AG09319 (cell line): ENCODE data around the gene RPL36.

Experiments used
- DNase-seq: peaks from one replicate; pipeline ENCODE4 v3.0.0-alpha.2; 2010; ENCODE audit warnings: low read depth; ENCODE audit errors: extremely low read depth
- TF ChIP-seq, protein P1 (sequence below): IDR thresholded peaks from 2 replicates; pipeline ENCODE4 v1.5.1; 2011; ENCODE audit warnings: low read depth, mild to moderate bottlenecking, inconsistent platforms, low read length, moderate library complexity

Gene RPL36

DNA sequence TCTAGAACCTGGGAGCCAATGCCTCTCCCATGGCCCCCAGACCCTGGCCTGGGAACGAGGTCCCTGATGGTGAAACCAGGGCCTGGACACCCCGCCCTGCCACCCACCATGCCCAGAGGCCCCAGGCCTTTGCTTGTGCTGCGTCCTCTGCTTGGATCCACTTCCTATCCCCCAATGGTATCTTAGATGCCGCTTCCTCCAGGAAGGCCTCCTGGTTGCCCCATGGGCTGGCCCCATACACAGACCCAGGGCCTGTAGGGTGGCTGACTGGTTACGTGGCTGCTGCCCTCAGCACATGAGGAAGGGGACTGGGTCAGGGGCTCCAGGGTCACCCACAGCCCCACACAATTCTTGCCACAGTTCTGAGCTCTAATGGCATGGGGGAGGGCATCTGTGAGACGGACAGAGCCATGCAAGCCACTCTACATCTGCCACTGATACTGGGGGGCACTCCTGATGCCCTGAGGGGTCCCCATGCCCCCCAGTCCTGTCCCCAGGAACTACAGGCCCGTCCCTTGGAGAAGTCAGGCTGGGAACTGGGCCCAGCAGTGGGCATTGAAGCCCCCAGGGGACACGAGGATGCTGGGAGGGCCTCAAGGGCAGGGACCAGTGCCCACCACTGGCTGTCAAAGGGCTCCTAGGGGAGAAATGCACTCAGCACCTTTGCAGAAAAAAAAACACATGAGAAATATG is 5.0 kb downstream of the RPL36 start:
- no peak for DNase-seq
- TF ChIP-seq, protein P1, sequence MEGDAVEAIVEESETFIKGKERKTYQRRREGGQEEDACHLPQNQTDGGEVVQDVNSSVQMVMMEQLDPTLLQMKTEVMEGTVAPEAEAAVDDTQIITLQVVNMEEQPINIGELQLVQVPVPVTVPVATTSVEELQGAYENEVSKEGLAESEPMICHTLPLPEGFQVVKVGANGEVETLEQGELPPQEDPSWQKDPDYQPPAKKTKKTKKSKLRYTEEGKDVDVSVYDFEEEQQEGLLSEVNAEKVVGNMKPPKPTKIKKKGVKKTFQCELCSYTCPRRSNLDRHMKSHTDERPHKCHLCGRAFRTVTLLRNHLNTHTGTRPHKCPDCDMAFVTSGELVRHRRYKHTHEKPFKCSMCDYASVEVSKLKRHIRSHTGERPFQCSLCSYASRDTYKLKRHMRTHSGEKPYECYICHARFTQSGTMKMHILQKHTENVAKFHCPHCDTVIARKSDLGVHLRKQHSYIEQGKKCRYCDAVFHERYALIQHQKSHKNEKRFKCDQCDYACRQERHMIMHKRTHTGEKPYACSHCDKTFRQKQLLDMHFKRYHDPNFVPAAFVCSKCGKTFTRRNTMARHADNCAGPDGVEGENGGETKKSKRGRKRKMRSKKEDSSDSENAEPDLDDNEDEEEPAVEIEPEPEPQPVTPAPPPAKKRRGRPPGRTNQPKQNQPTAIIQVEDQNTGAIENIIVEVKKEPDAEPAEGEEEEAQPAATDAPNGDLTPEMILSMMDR = no peak

DNA sequence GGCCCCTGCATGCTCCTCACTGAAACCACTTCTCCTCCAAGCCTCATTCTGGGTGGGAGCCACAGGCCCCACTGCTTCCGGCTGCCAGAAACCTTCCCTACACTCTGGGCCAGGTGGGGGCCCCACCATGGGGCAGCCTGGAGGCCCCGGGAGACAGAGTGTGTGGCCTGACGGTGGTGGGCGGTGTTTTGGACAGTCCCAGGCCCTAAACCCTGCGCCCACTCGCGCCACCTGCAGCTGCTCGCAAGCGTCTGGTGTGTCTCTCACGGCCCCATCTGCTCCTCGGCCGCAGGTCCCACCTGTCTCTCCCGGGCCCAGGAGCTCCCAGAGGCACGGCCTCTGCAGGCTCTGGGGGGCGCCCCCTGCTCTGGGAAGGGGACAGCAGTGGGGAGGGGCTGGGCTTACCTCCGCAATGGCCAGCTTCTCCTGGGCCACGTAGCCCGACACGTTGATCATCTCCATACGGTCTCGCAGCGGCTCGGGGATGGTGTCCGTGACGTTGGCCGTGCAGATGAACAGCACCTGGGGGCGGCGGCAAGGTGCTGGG is 5.6 kb downstream of the RPL36 start:
- no peak for DNase-seq
- TF ChIP-seq, protein P1 = no peak

DNA sequence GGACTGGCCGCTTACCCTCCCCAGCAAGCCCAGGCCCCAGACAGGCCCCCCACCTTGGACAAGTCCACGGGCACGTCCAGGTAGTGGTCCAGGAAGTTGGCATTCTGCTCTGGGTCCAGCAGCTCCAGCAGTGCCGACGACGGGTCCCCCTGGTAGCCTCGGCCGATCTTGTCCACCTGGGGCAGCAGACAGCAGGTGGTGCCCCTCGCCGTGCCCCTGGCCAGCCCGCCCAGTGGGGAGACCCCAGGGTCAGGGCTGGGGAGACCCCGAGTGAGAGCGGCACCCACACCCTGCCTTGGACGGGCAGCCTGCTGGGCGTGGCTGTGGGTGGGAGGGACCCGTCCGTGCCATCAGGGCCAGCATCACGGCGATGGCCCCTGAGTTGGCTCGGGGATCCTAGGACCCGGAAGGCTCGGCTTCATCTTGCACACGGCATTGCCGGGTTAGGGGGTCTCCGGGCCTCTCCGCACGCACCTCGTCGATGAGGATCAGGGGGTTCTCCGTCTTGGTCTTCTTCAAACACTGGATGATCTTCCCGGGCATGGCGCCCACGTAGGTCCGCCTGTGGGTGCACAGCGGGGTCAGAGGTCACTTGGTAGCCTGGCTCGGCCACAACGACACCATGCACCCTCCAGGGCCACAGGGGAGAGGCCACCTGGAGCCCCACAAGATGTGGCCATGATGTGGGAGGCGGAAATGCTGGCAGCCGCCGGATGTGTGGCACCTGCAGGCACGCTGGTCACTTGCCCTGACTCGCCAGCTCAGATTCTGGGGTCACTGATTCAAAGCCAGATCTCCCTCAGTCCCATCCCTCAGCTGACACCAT is 6.3 kb downstream of the RPL36 start:
- TF ChIP-seq, protein P1 = no peak

DNA sequence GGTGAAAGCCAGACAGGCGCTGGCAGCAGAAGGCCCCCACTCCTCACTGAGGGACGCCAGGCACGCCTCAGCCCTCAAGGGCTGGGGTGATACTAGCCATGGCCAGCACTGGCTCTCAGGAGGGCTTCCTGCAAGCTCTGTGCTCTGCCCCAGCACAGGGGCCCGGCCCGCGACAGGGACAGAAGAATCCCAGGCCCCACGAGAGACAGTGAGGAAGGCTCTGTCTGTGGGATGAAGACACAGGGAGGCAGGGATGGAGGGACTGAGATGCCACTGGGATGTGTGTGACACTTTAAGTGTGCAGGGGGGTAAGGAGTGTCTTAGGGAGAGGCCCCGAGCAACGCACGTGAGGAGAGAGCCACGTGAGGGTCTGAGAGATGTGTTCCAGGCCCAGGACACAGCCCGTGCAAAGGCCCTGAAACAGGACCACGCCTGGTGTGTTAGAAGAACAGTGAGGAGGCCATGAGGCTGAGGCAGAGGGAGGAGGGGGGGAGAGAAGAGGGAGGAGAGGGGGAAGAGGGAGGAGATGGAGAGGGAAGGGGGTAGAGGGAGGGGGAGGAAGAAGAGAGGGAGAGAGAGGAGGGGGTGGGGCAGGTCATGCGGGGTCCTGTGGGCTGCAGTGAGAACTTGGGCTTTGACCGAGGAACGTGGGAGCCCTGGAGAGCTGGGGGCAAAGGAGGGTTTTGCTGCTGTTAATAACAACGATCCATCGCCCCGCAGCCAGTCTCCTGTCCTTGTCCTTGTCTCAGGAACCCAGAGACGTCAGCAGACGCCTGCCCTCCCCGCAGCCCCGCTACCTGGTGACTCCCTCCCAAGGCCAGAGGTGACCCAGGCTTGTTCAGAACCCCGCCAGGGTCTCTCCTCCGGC is 7.2 kb downstream of the RPL36 start:
- TF ChIP-seq, protein P1 = no peak

More for the DNA sequence above, 6.3 kb downstream of the RPL36 start:
- no peak for DNase-seq

DNA sequence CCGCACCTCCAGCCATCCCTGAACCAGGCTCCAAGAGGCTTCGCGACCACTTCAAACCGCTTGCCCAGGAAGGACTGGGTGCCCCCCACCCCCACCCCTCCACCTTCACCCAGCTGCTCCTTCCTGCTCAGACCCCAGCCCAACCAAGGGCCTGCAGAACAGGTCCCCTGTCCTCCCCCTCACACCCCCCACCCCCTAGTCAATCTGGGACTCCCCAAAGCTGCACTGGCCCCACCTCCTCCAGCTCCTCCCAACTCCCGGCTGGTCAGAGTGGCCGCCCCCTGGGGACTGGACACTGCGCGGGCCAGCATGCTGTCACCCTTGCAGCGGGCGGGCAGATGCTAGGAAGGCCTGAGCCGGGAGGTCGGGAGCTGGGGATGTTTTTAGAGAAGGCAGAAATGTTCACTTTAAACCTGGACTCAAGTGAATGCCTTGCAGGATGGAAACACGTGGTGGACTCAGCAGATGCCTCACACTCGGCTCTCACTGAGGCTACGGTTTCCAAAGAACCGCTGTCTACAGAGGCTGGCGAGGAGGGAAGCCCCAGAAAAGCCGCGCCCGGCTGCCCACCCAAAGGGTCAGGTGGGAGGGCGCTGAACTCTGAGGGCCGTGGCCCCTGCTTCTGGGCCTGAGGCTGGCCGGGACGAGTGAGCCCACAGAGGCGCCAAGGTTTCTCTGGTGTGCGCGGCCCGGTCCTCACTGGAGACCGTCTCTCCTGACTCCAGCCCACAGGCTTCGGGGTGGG is 8.0 kb downstream of the RPL36 start:
- TF ChIP-seq, protein P1 = no peak
- no peak for DNase-seq

More for the DNA sequence above, 7.2 kb downstream of the RPL36 start:
- DNase-seq = no peak

DNA sequence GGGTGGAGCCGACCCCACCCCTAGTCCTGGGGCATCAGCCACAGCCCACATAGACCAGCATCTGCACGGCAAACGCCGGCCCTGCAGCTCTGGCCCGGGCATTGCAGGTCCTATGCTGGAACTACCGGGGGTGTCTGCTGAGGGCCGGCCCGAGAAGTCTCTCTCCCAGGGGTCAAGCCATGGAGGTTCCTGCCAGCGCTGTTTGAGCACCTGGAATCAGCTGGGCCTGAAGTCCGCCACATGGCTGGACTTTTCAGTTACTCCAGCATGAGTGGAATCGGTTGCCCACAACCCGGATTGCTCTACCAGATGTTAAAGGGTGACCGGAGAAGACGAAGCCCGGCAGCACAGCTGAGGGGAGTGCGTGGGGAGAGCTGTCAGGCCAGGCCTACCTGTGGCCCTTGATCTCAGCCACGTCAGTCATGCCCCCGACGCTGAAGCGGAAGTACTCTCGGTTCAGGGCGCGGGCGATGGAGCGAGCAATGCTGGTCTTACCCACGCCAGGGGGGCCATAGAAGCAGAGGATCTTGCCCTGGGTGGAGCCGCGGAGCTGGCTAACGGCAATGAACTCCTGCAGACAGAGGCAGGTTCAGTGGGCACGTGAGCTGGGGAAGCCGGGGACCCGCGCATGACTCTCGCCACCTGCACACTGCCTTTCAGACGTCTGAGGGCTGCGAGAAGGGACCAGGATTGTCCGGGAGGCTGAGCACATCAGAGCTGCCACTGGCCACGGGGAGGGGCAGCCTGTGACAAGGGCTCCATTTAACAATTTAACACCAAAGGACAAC is 8.7 kb downstream of the RPL36 start:
- TF ChIP-seq, protein P1 = no peak
- DNase-seq = no peak
